Thyroid gland (tissue), 4 donors: Measurements from ENCODE around the gene RNF11.

Experiments used
- CTCF ChIP-seq, 6 experiments: fragments of 200-600 bp in 3 of 6; fragments of 450-650 bp in 3 of 6; sonication (generic) in 3 of 6; IDR thresholded peaks; one replicate each; pipeline ENCODE4 v1.5.1; 2016 to 2019; ENCODE audit warnings: antibody characterized with exemption in 6 of 6, mild to moderate bottlenecking in 2 of 6, inconsistent platforms in 1 of 6, moderate library complexity in 1 of 6
- POLR2A ChIP-seq, 2 donors: fragments of 450-650 bp; IDR thresholded peaks; one replicate each; pipeline ENCODE4 v1.6.1; 2017; ENCODE audit warnings: antibody characterized with exemption in 2 of 2, mild to moderate bottlenecking in 2 of 2, moderate library complexity in 1 of 2

- TF ChIP-seq POLR2A (IDR thresholded peaks at IDR 0.05) (no peak), CTCF (IDR thresholded peaks at IDR 0.05) (no peak)
Measured at GRCh38 chr1:51236531-51237350, 668 bp downstream of the RNF11 start.
